GM18909 (cell line): ENCODE results near the gene FSCN2.

Experiments
- ATAC-seq: cut with Tn5 transposase; IDR thresholded peaks from one replicate; pipeline ENCODE4 v1.9.1; 2021; ENCODE audit warnings: mild to moderate bottlenecking; ENCODE audit not compliant: unreplicated experiment, poor library complexity

Gene FSCN2

DNA sequence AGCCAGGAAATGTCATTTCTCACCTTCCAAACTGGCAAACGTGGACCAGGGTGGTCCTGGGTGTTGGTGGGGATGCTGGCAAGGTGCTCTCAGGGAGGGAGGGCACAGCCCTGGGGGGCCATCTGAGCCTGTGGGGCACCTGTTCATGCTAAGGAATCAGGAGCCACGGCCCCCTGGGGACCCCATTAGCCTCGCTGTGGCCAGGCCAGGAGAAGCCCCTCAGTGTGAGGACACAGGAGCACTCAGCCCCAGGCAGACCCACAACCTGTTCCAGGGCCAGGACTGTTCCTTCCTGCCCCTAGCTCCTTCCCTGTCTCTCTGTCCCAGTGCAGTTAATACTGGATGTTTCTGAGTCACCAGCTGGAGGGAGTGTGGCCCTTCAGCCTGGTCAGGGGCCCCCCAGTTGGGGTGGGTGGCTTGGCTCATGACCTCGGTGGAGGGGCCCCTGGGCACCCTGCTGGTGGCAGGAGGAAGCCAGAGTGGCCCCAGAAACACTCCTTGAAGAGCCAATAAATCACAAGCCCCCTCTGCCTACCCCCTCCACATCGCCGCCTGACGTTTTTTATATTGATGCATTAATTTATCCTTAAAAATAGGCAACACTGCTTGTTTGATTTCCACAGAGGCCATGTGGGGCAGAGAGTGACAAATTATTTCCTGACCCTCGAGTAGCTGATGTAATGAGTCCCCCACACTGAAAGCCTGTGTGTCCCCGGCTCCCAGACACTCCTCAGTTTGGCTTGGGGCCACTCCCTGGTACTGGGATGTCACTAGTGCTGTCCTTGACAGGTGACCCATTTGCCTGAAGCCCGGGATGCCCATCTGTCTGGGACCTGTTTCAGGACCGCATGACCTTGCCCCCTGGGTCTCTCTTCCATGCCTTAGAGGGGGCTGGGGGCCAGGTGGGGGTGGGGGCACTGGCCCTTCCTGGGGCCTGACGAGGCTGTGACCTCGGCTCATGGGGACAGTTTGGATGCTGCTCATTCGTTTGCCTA is 37.9 kb upstream of the FSCN2 start:
- no peak for ATAC-seq

DNA sequence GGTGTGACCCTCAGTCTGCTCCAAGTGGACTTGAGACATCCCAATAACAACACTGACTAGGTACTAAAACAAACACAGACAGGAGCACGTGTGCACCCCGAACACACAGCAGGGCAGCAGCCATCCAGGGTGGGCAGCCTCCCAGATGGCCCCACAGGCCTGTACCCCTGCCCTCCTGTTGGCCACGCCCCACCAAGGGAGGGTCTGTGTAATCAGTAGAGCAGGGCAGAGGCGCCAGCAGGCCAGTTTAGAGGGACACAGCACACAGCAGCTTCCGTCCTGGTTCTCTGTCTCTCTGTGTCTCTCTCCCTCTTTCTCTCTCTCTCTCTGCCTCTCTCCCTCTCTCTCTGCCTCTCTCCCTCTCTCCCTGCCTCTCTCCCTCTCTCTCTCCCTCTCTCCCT is 37.0 kb upstream of the FSCN2 start:
- ATAC-seq, result no peak

DNA sequence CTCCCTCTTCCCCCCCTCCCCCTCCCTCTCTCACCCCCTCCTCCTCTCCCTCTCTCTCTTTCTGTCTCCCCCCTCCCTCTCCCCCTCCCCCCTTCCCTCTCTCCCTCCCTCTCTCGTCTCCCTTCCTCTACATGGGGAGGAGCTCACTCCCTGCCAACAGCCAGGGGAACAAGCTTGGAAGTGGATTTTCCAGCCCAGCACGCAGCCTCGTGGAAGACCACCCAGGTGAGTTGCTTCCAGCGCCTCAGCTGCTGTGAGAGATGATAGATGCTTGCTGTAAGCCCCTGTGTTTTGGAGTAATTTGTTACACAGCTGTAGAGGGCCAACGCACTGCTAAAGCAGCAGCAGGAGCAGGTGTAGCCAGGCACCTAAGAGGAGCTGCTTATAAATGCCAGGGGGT is 36.4 kb upstream of the FSCN2 start:
- ATAC-seq, result no peak

DNA sequence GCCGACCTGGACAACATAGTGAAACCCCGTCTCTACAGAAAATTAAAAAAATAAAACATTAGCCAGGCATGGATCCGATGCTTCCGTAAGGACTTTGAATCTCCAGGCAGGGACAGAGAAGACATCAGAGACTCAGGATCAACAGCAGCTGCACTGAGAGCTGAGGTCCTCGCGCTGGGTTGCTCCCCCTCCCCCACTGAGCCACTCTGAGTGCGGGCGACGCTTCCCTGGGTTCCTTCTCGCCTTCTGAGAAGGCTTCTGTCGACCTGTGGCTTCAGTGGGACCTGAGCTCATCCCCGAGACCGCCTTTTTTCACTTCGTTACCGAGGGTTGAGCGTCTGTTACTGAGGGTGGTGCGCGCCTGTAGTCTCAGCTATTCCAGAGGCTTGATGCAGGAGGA is 36.0 kb upstream of the FSCN2 start:
- no peak for ATAC-seq

DNA sequence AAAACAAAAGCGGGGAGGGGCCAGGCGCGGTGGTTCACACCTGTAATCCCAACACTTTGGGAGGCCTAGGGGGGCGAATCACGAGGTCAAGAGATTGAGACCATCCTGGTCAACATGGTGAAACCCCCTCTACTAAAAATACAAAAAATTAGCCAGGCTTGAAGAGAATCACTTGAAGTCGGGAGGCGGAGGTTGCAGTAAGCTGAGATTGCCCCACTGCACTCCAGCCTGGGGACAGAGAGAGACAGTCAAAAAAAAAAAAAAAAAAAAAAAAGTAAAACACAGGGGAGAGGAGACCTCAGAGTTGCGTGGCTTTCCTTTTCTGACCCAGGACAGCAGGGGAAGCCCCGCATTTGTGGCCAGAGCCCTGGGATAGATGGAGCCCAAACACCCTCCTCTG is 35.5 kb upstream of the FSCN2 start:
- ATAC-seq, result no peak

DNA sequence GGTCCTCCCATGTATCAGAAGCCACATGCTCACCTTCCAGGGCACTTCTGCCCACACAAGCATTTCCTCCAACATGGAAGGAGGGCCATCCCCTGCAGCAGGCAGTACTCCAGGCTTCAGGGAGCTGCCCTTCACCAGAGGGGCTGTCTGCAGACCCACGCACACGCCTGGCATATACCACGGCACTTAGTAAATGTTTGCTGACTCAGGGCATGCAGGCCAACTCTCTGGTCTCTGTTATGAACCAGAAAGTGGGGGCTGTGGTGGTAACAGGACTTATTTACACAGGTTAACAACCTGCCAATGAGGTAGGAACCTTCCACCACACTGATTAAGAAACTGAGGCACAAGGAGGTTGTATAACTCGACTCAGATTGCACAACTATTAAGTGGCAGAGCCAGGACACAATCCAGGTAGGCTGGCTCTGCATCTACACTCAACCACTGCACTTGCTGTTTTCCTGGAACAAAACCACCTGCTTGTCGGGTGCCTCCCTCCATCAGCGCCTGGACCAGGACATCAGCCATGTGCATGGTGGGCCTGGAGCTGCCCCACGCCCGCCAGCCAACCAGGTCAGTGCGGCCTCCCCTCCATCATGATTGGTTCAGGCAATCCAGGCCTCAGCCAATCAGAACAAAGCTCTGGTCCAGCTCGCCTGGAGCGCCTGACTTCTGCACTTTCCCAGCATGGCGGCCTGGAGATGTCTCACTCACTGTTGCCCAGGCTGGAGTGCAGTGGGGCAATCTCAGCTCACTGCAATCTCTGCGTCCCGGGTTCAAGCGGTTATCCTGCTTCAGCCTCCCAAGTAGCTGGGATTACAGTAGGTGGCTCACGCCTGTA is 34.8 kb upstream of the FSCN2 start:
- no peak for ATAC-seq

DNA sequence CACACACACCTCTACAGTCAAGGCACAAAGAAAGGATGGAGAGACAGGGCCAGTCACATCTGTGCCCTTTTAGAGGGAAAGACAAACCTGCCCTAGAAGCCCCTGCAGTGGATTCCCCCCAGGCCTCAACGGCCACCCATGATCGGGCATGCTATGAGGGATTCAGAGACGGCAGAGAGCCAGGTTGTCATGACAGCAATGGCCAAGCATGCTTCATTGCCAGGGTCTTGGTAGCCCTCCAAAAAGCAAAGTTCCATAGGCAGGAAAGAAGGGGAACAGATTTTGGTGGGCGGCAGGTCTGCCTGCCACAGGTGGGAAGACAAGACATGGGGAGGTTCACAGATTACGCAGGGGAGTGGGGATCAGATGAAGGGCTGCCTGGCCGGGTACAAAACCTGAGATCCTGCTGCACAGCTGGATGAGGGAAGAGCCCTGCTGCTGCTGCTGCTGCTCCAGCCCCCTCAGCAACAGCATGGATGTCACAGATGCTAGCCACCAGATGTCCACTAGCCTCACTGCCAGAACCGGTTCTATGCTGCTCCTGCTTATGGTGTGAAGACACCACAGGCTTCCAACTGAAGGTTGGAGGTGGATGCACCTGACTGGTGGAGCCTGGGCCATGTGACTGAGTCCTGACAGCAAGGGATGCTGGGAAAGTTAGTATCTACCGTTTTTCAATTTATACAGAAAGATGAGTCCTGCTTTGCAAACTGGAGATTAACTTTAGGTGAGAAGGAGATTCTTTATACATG is 33.4 kb upstream of the FSCN2 start:
- no peak for ATAC-seq

DNA sequence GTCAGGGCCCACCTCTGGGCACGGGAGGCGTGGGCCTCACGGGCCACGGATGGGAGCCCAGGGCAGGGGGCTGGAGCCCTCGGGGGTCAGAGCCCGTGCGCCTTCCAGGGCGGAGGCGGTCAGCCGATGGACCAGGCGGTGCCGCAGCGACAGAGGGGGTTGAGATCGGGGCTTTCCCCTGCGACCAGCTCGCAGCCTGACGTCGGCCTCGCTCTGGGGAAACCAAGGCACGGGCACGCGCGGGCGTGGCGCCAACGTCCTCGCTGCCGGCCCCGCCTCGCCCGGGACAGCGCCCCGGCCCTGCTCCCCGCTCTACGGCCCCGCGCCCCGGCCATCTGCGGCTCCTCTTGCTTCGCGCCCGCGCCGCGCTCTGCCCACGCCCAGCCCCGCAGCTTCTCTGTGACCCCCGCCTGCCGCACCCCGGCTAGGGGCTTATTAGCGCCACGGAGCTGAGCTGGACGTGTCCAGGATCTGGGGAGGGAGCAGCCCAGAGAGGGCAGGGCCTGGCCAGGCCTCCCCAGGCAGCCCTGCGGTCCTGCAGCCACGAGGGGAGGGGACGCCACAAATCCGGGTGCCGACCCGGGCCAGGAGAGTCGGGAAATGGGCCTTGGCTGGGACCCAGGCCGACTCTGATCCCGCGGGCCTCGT is 29.1 kb upstream of the FSCN2 start:
- no peak for ATAC-seq

DNA sequence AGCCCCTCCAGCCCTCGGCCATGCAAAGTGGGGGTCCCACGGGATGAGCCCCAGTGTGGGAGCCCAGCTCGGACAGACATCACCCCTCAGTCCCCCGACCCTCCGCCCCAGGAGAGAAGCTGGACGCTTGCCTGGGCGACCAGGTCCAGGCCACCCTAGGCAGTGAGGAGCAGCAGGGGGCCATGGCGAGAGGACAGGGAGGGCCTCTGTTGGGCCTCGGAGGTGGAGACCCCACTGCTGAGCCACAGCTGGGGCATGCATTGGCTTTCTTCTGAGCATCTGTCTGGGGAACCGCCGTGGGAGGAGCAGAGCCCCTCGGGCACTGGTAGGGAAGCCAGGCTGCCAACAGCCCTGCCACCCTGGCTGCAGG is 28.6 kb upstream of the FSCN2 start:
- ATAC-seq, result no peak

DNA sequence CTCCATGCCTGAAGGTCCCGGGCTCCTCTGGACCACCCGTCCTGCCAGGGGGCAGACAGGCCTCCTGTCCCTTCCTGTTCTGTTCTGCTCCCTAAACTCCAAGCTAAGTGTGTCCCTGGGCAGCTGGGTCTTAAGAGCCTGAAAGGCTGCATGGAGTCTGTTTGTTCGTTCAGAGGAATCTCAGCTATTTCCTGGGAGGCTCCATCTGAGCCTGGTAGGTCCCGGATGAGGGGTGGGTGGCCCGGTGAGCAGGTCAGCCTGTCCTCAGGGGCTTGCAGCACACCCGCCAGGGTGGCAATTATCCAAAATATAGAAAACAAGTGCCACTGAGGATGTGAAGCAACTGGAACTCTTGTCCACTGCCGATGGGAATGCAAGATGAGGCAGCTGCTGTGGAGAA is 28.1 kb upstream of the FSCN2 start:
- ATAC-seq, result no peak

DNA sequence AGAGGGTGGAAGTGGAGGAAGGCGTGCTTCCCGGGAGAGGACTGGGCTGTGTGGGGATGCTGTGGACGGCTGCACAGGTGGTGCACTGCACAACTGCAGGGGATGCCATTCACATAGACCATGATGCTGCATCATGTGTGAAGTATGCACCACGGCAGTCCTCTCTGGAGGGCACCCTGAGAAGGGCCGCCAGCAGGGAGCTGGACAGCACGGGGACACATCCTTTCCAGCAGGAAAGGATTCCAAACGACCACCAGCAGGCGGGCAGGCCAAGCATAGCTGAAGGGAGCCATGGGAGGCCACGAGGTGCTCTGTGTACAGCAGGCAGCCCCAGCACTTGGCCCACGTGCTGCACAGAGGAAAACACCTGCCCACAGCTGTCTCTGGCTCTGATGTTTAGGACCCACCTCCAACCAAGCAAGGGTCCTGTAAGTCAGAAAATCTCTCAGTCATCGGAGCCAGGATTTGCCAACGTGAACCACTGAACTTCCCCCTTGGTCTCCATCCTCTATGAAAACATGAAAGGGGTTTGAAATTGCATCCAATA is 25.6 kb upstream of the FSCN2 start:
- no peak for ATAC-seq

DNA sequence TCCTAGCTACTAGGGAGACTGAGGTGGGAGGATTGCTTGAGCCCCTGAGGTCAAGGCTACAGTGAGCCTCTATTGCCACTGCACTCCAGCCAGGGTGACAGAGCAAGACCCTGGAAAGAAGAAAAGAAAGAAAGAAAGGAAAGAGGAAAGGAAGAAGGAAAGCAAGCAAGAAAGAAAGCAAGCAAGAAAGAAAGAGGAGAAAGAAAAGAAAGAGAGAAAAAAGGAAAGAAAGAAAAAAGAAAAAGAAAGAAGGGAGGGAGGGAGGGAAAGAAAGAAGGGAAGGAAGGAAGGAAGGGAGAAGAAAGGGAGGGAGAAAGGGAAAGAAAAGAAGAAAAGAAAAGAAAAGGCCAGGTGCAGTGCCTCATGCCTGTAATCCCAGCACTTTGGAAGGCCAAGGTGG is 24.6 kb upstream of the FSCN2 start:
- no peak for ATAC-seq

DNA sequence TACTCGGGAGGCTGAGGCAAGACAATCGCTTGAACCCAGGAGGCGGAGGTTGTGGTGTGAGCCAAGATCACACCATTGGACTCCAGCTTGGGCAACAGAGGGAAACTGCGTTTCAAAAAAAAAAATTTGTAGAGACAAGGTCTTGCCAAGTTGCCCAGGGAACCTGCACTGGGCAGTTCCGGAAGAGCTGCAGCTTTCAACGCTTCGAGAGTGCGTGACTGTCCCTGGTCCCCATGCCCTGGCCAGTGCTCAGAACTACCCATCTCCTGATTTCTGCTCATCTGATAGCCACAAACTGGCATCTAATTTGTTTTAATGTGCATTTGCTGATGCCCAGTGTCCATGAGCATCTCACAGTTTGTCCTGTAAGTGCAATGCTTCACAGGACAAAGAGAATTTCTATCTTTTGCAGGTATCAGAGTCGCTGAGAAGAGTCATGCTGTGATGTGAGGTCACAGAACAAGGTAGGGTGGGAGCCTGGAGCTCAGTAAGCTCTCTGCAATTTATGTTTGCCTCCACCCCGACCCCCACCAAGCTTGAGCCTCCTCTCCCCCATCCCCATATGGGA is 19.5 kb upstream of the FSCN2 start:
- ATAC-seq, result no peak

DNA sequence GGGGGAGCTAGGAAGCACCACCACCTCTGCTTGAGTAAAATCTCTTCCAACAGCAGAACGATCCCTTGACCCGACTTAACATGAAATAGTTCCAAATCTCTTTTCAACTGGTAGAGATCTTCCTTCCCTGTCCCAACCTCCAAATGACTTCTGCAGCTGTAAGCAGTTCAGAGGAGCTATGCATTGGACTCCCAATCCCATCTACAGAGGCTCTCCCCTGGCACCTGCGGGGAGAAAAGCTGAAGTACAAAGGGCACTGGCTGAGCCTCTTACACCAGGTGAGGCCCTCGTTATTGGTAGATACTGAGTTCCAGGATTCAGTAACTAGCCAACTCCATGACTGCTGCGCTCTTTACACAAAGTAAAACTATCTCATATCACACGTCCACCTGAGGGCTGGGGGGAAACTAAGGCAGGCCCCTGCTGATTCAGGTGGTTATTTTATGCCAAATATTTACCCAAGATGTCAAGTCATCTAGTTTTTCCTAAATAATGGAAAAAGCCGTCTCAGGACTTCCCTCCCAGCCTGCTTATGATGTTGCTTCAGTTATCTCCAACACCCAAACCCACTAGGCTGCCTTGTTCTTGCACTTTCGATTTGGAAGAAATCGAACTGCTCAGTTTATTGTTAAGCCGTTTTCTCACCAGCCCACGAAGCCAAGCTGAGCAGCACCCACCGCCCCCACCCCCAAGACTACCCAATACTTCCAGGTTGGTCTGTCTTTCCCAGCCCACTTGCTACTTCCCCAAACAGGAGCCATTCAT is 18.8 kb upstream of the FSCN2 start:
- ATAC-seq, result no peak

DNA sequence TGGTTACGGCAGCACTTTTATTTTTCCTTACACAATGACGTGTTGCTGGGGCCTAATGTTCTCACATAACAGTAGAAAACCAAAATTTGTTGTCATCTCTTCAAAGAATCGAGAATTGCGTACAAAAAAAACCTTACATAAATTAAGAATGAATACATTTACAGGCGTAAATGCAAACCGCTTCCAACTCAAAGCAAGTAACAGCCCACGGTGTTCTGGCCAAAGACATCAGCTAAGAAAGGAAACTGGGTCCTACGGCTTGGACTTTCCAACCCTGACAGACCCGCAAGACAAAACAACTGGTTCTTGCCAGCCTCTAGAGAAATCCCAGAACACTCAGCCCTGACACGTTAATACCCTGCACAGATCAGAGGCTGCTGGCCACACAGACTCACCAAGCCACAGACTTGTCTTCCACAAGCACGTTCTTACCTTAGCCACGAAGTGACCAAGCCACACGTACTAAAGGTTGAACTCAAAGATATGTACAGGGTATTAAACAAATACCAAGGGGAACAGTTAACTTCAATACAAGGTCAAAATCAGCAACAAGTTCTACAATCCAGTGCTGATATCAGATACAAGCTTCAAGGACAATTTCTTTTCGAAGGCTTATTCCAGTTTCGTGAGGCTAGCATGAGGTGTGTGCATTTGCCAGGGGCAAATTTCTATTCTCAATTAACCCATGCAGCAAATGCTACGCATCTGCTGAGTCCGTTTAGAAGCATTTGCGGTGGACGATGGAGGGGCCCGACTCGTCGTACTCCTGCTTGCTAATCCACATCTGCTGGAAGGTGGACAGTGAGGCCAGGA is 18.0 kb upstream of the FSCN2 start:
- no peak for ATAC-seq

DNA sequence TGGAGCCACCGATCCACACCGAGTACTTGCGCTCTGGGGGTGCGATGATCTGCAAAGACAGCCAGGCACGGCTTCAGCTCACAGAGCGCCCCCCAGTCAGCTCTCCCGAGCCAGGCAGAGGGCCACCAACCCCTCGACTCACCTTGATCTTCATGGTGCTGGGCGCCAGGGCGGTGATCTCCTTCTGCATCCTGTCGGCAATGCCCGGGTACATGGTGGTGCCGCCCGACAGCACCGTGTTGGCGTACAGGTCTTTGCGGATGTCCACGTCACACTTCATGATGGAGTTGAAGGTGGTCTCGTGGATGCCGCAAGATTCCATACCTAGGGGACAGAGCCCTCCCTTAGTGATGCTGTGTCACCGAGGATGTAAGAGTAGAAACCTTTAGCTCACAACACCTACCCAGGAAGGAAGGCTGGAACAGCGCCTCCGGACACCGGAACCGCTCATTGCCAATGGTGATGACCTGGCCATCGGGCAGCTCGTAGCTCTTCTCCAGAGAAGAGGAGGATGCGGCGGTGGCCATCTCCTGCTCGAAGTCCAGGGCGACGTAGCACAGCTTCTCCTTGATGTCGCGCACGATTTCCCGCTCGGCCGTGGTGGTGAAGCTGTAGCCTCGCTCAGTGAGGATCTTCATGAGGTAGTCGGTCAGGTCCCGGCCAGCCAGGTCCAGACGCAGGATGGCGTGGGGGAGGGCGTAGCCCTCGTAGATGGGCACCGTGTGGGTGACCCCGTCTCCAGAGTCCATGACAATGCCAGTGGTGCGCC is 17.2 kb upstream of the FSCN2 start:
- ATAC-seq, result no peak

DNA sequence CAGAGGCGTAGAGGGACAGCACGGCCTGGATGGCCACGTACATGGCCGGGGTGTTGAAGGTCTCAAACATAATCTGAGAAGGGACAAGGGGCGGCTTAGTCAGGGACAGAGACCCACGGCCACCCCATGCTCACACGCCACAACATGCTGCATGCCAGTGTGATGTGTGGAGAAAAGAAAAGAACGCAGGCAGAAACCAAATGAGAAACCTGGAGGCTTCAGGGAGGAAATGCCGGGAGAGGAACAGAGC is 16.7 kb upstream of the FSCN2 start:
- no peak for ATAC-seq
